Uterus (tissue), 4 donors: ENCODE results near the gene AKAP8. TPM values are rescaled to one million over a fixed set of nuclear protein-coding genes. Genes with fewer than 3 reads are reported as not detected.

ENCODE experiments used
- DNase-seq, 2 donors: peaks; one replicate each; pipeline ENCODE4 v3.0.0-alpha.2; 2019 to 2020
- H3K27ac ChIP-seq, 2 donors: fragments of 200-600 bp; sonication (generic); 1 replicate in 1 of 2; 2 replicates in 1 of 2; pipeline ENCODE4 v1.5.1; 2016 to 2018
- H3K27me3 ChIP-seq, 2 donors: fragments of 200-600 bp; sonication (generic); one replicate each; pipeline ENCODE4 v1.5.1; 2018 to 2019; ENCODE audit warnings: control low read depth in 1 of 2
- H3K36me3 ChIP-seq, 2 donors: fragments of 200-600 bp; sonication (generic); one replicate each; pipeline ENCODE4 v1.5.1; 2019; ENCODE audit warnings: control low read depth in 1 of 2
- H3K4me1 ChIP-seq, 2 donors: fragments of 200-600 bp; sonication (generic); one replicate each; pipeline ENCODE4 v1.5.1; 2018 to 2019; ENCODE audit warnings: control low read depth in 1 of 2
- H3K4me3 ChIP-seq, 2 donors: fragments of 200-600 bp; sonication (generic); 1 replicate in 1 of 2; 2 replicates in 1 of 2; pipeline ENCODE4 v1.5.1; 2018 to 2019; ENCODE audit warnings: mild to moderate bottlenecking in 1 of 2
- H3K9me3 ChIP-seq, 2 donors: fragments of 200-600 bp; sonication (generic); one replicate each; pipeline ENCODE4 v1.5.1; 2019; ENCODE audit warnings: control low read depth in 1 of 2
- POLR2A ChIP-seq, 2 donors: fragments of 450-650 bp; IDR thresholded peaks; one replicate each; pipeline ENCODE4 v1.6.1; 2016; ENCODE audit warnings: antibody characterized with exemption in 2 of 2, mild to moderate bottlenecking in 1 of 2, moderate library complexity in 1 of 2
- intact Hi-C: fragments of 100-400 bp; cut with DNase I; formaldehyde crosslinking; loops from one replicate; pipeline ENCODE4 v1.15.1; 2023; ENCODE audit warnings: low total_unique reads
- total RNA-seq, 4 donors: library from RNA; depleted of rRNA in 3 of 4; stranded (reverse); fragments of >200 nt in 3 of 4; gene quantifications; one replicate each; pipeline versions ENCODE4 v1.1.0 to v1.2.4, GENCODE V29; 2014 to 2023
- TF ChIP-seq, protein P1 (sequence below), 4 experiments: fragments of 200-600 bp in 2 of 4; fragments of 450-650 bp in 2 of 4; sonication (generic) in 2 of 4; IDR thresholded peaks; one replicate each; pipeline ENCODE4 v1.5.1; 2016 to 2019; ENCODE audit warnings: antibody characterized with exemption in 4 of 4, mild to moderate bottlenecking in 2 of 4, moderate library complexity in 1 of 4
- donor health status: DM: yes; HTN: yes; CAD: no.

Gene AKAP8
- total RNA-seq, 4 donors from 2014 or later = 17.1 to 55.6 (median 39.2) TPM

DNA sequence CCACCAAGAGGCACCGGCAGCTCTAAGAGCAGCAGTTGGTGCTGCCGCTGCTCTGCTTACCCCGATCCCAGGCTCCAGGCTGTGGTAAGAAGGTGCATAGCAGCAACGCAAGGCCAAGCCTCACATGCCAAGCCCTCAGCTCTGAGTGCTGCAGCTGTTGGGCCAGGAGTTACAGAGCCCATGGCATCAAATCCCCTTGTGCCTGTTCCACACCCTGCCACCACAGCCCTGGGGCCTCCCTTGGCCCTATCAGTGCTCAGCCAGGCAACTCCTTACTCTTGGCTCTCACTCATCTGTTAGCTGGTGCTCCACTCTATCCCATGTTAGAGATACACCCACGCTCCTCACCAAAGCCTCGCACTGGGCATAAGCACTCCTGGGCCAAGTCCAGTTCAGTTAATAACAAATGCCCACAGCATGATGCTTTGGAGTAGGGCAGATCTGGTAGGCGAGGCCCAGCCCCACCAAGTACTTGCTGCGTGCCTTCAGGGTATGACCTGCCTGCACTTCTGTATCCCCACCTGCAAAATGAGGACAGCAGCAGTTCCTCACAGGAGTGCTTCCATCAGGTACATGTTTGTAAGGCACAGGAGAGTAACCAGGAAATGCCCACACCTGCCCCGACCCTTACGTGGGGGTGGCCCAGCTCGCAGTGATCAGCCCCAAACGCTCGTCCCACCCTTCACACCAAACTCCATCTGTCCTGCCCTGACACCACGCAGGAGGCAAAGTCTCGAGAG is 23.0 kb upstream of the AKAP8 start:
- no peak for TF ChIP-seq POLR2A (IDR thresholded peaks at IDR 0.05)
- TF ChIP-seq, protein P1, sequence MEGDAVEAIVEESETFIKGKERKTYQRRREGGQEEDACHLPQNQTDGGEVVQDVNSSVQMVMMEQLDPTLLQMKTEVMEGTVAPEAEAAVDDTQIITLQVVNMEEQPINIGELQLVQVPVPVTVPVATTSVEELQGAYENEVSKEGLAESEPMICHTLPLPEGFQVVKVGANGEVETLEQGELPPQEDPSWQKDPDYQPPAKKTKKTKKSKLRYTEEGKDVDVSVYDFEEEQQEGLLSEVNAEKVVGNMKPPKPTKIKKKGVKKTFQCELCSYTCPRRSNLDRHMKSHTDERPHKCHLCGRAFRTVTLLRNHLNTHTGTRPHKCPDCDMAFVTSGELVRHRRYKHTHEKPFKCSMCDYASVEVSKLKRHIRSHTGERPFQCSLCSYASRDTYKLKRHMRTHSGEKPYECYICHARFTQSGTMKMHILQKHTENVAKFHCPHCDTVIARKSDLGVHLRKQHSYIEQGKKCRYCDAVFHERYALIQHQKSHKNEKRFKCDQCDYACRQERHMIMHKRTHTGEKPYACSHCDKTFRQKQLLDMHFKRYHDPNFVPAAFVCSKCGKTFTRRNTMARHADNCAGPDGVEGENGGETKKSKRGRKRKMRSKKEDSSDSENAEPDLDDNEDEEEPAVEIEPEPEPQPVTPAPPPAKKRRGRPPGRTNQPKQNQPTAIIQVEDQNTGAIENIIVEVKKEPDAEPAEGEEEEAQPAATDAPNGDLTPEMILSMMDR (IDR thresholded peaks at IDR 0.05) = no peak
- no peaks in the 10 kb centered on the region for H3K9me3 ChIP-seq
- no peak for DNase-seq
- peaks cover 0 to 22% of the 10 kb centered on the region in 2 donors for H3K4me1 ChIP-seq
- no peak overlapping the region for H3K4me3 ChIP-seq
- H3K27ac ChIP-seq = peak overlapping the region in 1 of 2 donors; percentile 76
- intact Hi-C loops = no loop called here
- no peaks in the 10 kb centered on the region for H3K36me3 ChIP-seq
- no peaks in the 10 kb centered on the region for H3K27me3 ChIP-seq

DNA sequence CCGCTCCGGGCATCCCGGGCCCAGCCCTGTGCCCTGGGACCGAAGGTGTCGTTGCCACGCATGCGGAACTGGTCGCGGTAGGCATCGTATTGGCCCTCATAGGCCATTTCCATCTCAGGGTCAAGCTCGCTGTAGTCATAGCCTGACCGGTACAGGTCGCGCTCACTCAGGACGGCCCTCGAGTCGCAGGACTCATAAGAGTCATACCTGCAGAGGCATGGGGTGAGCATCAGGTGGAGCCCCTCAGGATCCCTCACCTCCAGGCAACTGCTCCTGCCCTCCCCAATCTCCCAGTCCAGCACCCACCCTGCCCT is 21.8 kb upstream of the AKAP8 start:
- no peak for TF ChIP-seq POLR2A (IDR thresholded peaks at IDR 0.05)
- TF ChIP-seq, protein P1 (IDR thresholded peaks at IDR 0.05) = no peak
- H3K27ac ChIP-seq = no peak overlapping the region
- H3K9me3 ChIP-seq = no peaks in the 10 kb centered on the region
- no peaks in the 10 kb centered on the region for H3K27me3 ChIP-seq
- no peak for DNase-seq
- H3K4me1 ChIP-seq = peaks cover 0 to 22% of the 10 kb centered on the region in 2 donors
- H3K36me3 ChIP-seq = no peaks in the 10 kb centered on the region
- H3K4me3 ChIP-seq = no peak overlapping the region
- intact Hi-C loops = no loop called here

DNA sequence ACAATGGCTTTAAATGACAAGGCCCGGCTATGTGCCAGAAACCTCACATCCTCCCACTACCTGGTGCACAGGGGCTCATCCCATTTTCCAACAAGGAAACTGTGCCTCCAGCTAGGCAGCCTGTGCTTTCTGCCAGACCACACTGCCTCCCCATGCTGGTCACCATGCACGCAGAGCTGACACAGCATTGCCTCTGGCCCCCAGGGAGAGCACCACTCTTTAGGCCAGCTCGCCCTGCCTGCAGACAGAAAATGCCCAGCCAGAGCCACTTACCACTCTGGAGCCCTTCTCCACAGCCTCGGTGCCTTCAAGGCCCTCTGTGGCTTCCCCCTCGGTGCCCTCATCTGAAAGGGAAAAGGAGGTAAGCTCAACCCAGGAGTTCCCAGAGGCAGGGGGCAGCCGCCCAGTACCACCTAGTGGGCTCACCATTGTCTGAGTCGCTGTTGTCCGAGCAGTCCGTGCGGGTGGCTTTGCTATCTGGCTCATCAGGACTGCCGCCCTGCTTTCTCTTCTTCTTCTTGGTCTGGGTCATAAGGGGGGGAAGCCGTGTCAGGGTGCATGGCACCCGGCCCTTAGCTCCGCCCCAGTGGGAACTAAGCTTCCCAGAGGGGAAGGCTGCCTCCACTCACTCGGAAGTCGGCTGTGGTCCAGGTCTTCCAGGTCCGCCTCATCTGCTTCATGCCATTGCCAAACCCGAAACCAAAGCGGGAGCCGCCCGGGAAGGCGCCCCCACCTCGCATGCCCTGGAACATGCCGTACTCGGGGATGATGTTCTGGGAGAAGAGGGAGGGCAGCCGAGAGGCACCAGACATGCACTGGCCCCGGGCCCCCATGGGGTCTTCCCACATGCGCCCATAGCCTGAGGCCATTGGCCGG is 21.2 kb upstream of the AKAP8 start:
- Histone ChIP-seq H3K4me1 (peaks cover 0 to 22% of the 10 kb centered on the region in 2 donors), H3K4me3 (no peak overlapping the region), H3K9me3 (no peaks in the 10 kb centered on the region), H3K27me3 (no peaks in the 10 kb centered on the region), H3K36me3 (no peaks in the 10 kb centered on the region), H3K27ac (peak overlapping the region in 1 of 2 donors; percentile 15)
- intact Hi-C loops = no loop called here
- peak in 1 of 2 donors; percentile 42 for DNase-seq
- TF ChIP-seq, protein P1 (IDR thresholded peaks at IDR 0.05) = no peak
- TF ChIP-seq POLR2A (IDR thresholded peaks at IDR 0.05) = no peak

DNA sequence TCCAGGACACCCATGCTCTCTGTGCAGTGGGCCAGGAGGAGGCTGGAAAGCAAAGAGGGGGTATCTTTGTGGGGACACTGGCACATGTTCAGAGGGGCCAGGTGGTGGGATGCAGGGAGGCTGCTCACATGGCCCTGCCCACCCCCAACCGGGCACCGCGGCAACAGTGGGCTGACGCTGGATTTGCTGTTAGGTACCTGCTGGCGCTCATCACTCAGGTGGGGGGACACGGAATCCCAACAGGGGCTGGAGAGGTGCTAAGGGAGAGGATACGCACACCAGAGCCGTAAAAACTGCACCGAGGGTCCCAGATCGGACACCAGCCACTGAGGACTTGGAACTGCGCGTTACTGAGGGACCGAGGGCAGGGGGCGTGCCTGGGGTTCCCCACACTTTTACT is 20.0 kb upstream of the AKAP8 start:
- Histone ChIP-seq H3K4me1 (peaks cover 0 to 17% of the 10 kb centered on the region in 2 donors), H3K4me3 (no peak overlapping the region), H3K27me3 (no peaks in the 10 kb centered on the region), H3K9me3 (no peaks in the 10 kb centered on the region), H3K27ac (no peak overlapping the region), H3K36me3 (no peaks in the 10 kb centered on the region)
- no peak for DNase-seq
- intact Hi-C loops = no loop called here
- TF ChIP-seq POLR2A (IDR thresholded peaks at IDR 0.05) = no peak
- TF ChIP-seq, protein P1 (IDR thresholded peaks at IDR 0.05) = no peak

DNA sequence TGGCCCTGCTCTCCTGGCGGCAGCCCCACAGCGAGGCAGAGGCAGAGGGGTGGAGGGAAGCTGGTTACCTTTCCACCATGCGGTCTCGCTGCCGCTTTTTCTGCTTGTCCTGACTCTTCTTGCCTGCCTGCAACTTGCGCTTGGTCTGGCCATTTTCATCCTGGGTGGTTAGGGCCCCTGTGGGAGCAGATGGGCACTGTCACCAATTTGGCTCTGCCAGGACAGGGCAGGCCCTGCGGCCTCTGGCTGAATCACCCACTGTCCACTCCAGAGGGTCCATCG is 19.6 kb upstream of the AKAP8 start:
- TF ChIP-seq POLR2A (IDR thresholded peaks at IDR 0.05) = no peak
- TF ChIP-seq, protein P1 (IDR thresholded peaks at IDR 0.05) = no peak
- Histone ChIP-seq H3K27me3 (no peaks in the 10 kb centered on the region), H3K4me1 (peaks cover 0 to 17% of the 10 kb centered on the region in 2 donors), H3K4me3 (no peak overlapping the region), H3K27ac (no peak overlapping the region), H3K36me3 (no peaks in the 10 kb centered on the region), H3K9me3 (no peaks in the 10 kb centered on the region)
- no peak for DNase-seq
- intact Hi-C loops = no loop called here
